Ishikawa (cell line): Measurements from ENCODE around the gene HOXB4.

Experiments
- CEBPB ChIP-seq: IDR thresholded peaks from 2 replicates; pipeline ENCODE4 v1.6.1; 2012
- CREB1 ChIP-seq: IDR thresholded peaks from 2 replicates; pipeline ENCODE4 v1.6.1; 2012; ENCODE audit warnings: low read depth
- EP300 ChIP-seq: IDR thresholded peaks from 2 replicates; pipeline ENCODE4 v1.6.1; 2012; ENCODE audit warnings: borderline replicate concordance
- FOXM1 ChIP-seq: IDR thresholded peaks from 2 replicates; pipeline ENCODE4 v1.6.1; 2012; ENCODE audit warnings: low read depth, borderline replicate concordance
- MAX ChIP-seq: IDR thresholded peaks from 2 replicates; pipeline ENCODE4 v1.6.1; 2012
- REST ChIP-seq: IDR thresholded peaks from 2 replicates; pipeline ENCODE4 v1.6.1; 2012; ENCODE audit warnings: low read depth, mild to moderate bottlenecking
- USF1 ChIP-seq: IDR thresholded peaks from 2 replicates; pipeline ENCODE4 v1.6.1; 2012
- ZBTB7A ChIP-seq: IDR thresholded peaks from 2 replicates; pipeline ENCODE4 v1.6.1; 2012; ENCODE audit warnings: low read depth

- TF ChIP-seq ZBTB7A (no peak), CEBPB (no peak), CREB1 (no peak), FOXM1 (no peak), REST (no peak), EP300 (no peak), MAX (no peak), USF1 (no peak)
These were observed 27.0 kb downstream of the HOXB4 start for GRCh38 chr17:48551214-48551555.
